Spleen (tissue), 11 donors: ENCODE data around the gene MAPK7. TPM values are rescaled to one million over a fixed set of nuclear protein-coding genes. Genes with fewer than 3 reads are reported as not detected.
A peak's percentile ranks its signal among the peaks of the same experiment; 100 is the strongest.

Experiments
- DNase-seq: peaks from one replicate; pipeline ENCODE4 v3.0.0-alpha.2; 2020
- H3K27ac ChIP-seq, 8 donors: fragments of 200-600 bp; sonication (generic) in 7 of 8; 1 replicate in 4 of 8; 2 replicates in 4 of 8; pipeline versions ENCODE4 v1.5.0 to v1.8.0; 2016 to 2021; ENCODE audit warnings: inconsistent platforms in 4 of 8, mild to moderate bottlenecking in 4 of 8, moderate library complexity in 1 of 8
- H3K27me3 ChIP-seq, 7 donors: fragments of 200-600 bp; sonication (generic) in 6 of 7; replicated peaks in 1 of 7; 1 replicate in 4 of 7; 2 replicates in 3 of 7; pipeline versions ENCODE4 v1.5.0 to v1.8.0; 2016 to 2021; ENCODE audit warnings: inconsistent platforms in 3 of 7, mild to moderate bottlenecking in 1 of 7
- H3K36me3 ChIP-seq, 6 donors: fragments of 200-600 bp; sonication (generic) in 5 of 6; 1 replicate in 4 of 6; 2 replicates in 2 of 6; pipeline versions ENCODE4 v1.5.0 to v1.8.0; 2016 to 2021; ENCODE audit warnings: inconsistent platforms in 2 of 6
- H3K4me1 ChIP-seq, 6 donors: fragments of 200-600 bp; sonication (generic) in 5 of 6; 1 replicate in 3 of 6; 2 replicates in 3 of 6; pipeline versions ENCODE4 v1.5.0 to v1.8.0; 2016 to 2021; ENCODE audit warnings: inconsistent platforms in 3 of 6
- H3K4me3 ChIP-seq, 8 donors: fragments of 200-600 bp; sonication (generic) in 7 of 8; 1 replicate in 4 of 8; 2 replicates in 4 of 8; pipeline versions ENCODE4 v1.5.0 to v1.8.0; 2016 to 2021; ENCODE audit warnings: inconsistent platforms in 4 of 8, mild to moderate bottlenecking in 4 of 8, moderate library complexity in 2 of 8
- H3K9me3 ChIP-seq, 8 donors: fragments of 200-600 bp; sonication (generic) in 7 of 8; 1 replicate in 4 of 8; 2 replicates in 4 of 8; pipeline versions ENCODE4 v1.5.0 to v1.8.0; 2016 to 2021; ENCODE audit warnings: inconsistent platforms in 4 of 8
- POLR2A ChIP-seq, 3 donors: fragments of 450-650 bp; IDR thresholded peaks; one replicate each; pipeline ENCODE4 v1.5.1; 2017; ENCODE audit warnings: antibody characterized with exemption in 3 of 3, mild to moderate bottlenecking in 1 of 3
- POLR2AphosphoS5 ChIP-seq, 3 donors: sonication (generic); formaldehyde crosslinking; IDR thresholded peaks; one replicate each; pipeline ENCODE4 v1.5.1; 2017; ENCODE audit warnings: antibody characterized with exemption in 3 of 3
- WGBS, 5 donors: extraction: QIAGEN DNeasy Blood & Tissue Kit in 3 of 5; methylation state at CpG; one replicate each; pipeline versions ENCODE4 v1.1.5 to v1.1.7; 2013 to 2018; 5-methylcytosine and 5-hydroxymethylcytosine counted together
- intact Hi-C: fragments of 100-400 bp; cut with DNase I; formaldehyde crosslinking; loops from one replicate; pipeline ENCODE4 v1.15.0; 2023; ENCODE audit warnings: low total_unique reads
- polyA plus RNA-seq, 3 donors: library from polyadenylated mRNA; stranded (reverse); fragments of 200-250 nt; gene quantifications; one replicate each; pipeline ENCODE4 v1.2.1, GENCODE V29; 2013
- total RNA-seq, 7 donors: library from RNA; depleted of rRNA in 3 of 7; stranded (reverse); fragments of >200 nt in 3 of 7; fragmentation: NEBNext Ultra II Directional in 4 of 7; extraction: Animal tissue kit (Norgen Biotek cat#: 25700) in 4 of 7; gene quantifications; one replicate each; pipeline versions ENCODE4 v1.1.0 to v1.2.1, GENCODE V29; 2016 to 2021
- TF ChIP-seq, protein P1 (sequence below), 11 experiments: fragments of 200-600 bp in 7 of 11; fragments of 450-650 bp in 4 of 11; sonication (generic) in 4 of 11; IDR thresholded peaks in 8 of 11; conservative IDR thresholded peaks in 3 of 11; 1 replicate in 7 of 11; 2 replicates in 4 of 11; pipeline versions ENCODE4 v1.4.0 to v1.8.0; 2016 to 2021; ENCODE audit warnings: antibody characterized with exemption in 11 of 11, inconsistent platforms in 4 of 11, mild to moderate bottlenecking in 1 of 11
- donor health status: healthy with polysubstance abuse.
- donor health status: DM: no; HTN: no; CAD: no; lungs with moderate emphysema.
- donor health status: DM: no; HTN: no; CAD: no.
- donor health status: Bipolar disorder and iron deficiency.
- donor health status: healthy.
- donor health status: DM: no; HTN: no; CAD: no.
- donor health status: DM: yes; HTN: yes; CAD: no.

Gene MAPK7
- total and polyA plus RNA-seq, 10 donors, result 5.7 to 56.2 (median 30.3) TPM

DNA sequence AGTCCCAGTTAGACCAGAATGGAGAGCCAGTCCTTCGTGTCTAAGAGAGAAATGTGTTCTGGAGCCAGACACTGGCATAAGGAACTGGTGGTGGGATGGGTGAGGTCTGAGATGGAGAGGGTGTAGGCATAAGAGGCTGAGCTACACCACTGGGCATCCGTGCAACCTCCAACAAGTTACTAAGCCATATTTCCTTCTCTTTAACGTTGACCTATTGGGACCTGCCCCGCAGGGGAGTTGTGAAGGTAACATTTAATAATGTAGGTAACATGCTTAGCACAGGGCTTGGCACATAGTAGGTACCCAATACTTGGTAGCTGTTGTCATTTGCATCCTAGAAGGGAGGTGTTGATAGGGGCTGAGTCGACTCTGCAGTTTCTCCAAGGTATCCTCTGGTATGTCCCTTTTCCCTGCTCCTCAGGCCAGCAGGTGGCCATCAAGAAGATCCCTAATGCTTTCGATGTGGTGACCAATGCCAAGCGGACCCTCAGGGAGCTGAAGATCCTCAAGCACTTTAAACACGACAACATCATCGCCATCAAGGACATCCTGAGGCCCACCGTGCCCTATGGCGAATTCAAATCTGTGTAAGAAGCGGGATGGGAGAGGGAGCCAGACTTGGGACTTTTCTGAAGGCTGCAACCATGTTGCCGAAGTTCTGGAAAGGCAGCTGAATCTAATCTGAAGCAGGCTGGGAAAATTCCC is 1.2 kb downstream of the MAPK7 start:
- Histone ChIP-seq H3K4me3 (peak overlapping the region in 7 of 8 donors; percentile 79 to 93 (median 90)), H3K27me3 (no peaks in the 10 kb centered on the region), H3K36me3 (peaks cover 4 to 55% (median 47%) of the 10 kb centered on the region in 6 donors), H3K4me1 (peaks cover 7 to 79% (median 40%) of the 10 kb centered on the region in 6 donors), H3K9me3 (no peaks in the 10 kb centered on the region), H3K27ac (peak overlapping the region in 7 of 8 donors; percentile 33 to 98 (median 97))
- TF ChIP-seq POLR2A (IDR thresholded peaks at IDR 0.05) (no peak), POLR2AphosphoS5 (IDR thresholded peaks at IDR 0.05) (no peak)
- TF ChIP-seq, protein P1, sequence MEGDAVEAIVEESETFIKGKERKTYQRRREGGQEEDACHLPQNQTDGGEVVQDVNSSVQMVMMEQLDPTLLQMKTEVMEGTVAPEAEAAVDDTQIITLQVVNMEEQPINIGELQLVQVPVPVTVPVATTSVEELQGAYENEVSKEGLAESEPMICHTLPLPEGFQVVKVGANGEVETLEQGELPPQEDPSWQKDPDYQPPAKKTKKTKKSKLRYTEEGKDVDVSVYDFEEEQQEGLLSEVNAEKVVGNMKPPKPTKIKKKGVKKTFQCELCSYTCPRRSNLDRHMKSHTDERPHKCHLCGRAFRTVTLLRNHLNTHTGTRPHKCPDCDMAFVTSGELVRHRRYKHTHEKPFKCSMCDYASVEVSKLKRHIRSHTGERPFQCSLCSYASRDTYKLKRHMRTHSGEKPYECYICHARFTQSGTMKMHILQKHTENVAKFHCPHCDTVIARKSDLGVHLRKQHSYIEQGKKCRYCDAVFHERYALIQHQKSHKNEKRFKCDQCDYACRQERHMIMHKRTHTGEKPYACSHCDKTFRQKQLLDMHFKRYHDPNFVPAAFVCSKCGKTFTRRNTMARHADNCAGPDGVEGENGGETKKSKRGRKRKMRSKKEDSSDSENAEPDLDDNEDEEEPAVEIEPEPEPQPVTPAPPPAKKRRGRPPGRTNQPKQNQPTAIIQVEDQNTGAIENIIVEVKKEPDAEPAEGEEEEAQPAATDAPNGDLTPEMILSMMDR (IDR thresholded peaks at IDR 0.05 in 8 of 11, conservative IDR thresholded peaks at IDR 0.05 in 3 of 11), result no peak
- 81 to 88% (median 82%) methylated on average over 12 to 13 of the region's 13 CpGs for WGBS, 5 donors
- no peak for DNase-seq
- intact Hi-C loops, result no loop called here

DNA sequence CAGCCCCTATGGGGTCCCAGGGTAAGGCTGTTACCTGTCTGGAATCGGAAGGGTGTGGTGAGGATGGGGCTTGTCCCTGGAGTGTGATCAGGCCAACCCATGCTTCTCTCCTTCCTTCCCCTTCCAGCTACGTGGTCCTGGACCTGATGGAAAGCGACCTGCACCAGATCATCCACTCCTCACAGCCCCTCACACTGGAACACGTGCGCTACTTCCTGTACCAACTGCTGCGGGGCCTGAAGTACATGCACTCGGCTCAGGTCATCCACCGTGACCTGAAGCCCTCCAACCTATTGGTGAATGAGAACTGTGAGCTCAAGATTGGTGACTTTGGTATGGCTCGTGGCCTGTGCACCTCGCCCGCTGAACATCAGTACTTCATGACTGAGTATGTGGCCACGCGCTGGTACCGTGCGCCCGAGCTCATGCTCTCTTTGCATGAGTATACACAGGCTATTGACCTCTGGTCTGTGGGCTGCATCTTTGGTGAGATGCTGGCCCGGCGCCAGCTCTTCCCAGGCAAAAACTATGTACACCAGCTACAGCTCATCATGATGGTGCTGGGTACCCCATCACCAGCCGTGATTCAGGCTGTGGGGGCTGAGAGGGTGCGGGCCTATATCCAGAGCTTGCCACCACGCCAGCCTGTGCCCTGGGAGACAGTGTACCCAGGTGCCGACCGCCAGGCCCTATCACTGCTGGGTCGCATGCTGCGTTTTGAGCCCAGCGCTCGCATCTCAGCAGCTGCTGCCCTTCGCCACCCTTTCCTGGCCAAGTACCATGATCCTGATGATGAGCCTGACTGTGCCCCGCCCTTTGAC is 2.4 kb downstream of the MAPK7 start:
- H3K4me3 ChIP-seq, result no peak overlapping the region
- DNase-seq, result peak; percentile 74
- TF ChIP-seq, protein P1 (IDR thresholded peaks at IDR 0.05 in 8 of 11, conservative IDR thresholded peaks at IDR 0.05 in 3 of 11), result no peak
- TF ChIP-seq POLR2AphosphoS5 (IDR thresholded peaks at IDR 0.05) (no peak), POLR2A (IDR thresholded peaks at IDR 0.05) (no peak)
- no peak overlapping the region for H3K27ac ChIP-seq
- H3K27me3 ChIP-seq, result no peaks in the 10 kb centered on the region
- peaks cover 4 to 67% (median 50%) of the 10 kb centered on the region in 6 donors for H3K36me3 ChIP-seq
- peaks cover 7 to 90% (median 51%) of the 10 kb centered on the region in 6 donors for H3K4me1 ChIP-seq
- intact Hi-C loops, result no loop called here
- no peaks in the 10 kb centered on the region for H3K9me3 ChIP-seq
- 89 to 96% (median 93%) methylated on average over 21 to 29 of the region's 29 CpGs for WGBS, 5 donors

DNA sequence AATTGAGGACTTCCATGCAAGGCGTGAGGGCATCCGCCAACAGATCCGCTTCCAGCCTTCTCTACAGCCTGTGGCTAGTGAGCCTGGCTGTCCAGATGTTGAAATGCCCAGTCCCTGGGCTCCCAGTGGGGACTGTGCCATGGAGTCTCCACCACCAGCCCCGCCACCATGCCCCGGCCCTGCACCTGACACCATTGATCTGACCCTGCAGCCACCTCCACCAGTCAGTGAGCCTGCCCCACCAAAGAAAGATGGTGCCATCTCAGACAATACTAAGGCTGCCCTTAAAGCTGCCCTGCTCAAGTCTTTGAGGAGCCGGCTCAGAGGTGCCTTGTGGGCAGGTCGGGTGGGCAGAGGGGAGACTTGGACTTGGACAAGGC is 3.1 kb downstream of the MAPK7 start:
- intact Hi-C loops, result no loop called here
- Histone ChIP-seq H3K9me3 (no peaks in the 10 kb centered on the region), H3K4me3 (no peak overlapping the region), H3K36me3 (peaks cover 4 to 73% (median 50%) of the 10 kb centered on the region in 6 donors), H3K27me3 (no peaks in the 10 kb centered on the region), H3K27ac (no peak overlapping the region), H3K4me1 (peaks cover 7 to 90% (median 57%) of the 10 kb centered on the region in 6 donors)
- no peak for DNase-seq
- WGBS, 5 donors, result 93 to 100% (median 96%) methylated on average over 6 to 7 of the region's 7 CpGs
- TF ChIP-seq POLR2A (IDR thresholded peaks at IDR 0.05) (no peak), POLR2AphosphoS5 (IDR thresholded peaks at IDR 0.05) (no peak)
- TF ChIP-seq, protein P1 (IDR thresholded peaks at IDR 0.05 in 8 of 11, conservative IDR thresholded peaks at IDR 0.05 in 3 of 11), result no peak
